HCT116 (cell line): ENCODE results near the gene PBX2. TPM values are rescaled to one million over a fixed set of nuclear protein-coding genes. Genes with fewer than 3 reads are reported as not detected.

Source experiments
- ATAC-seq: fragments of 200-7000 bp; cut with Tn5 transposase; 2 replicates; pipeline ENCODE4 v1.9.1; 2020; ENCODE audit warnings: mild to moderate bottlenecking, moderate library complexity
- BruUV-seq: library from RNA; stranded (reverse); fragments of 400-500 nt; replicated peaks from 2 replicates; lab custom pipeline; 2021; lab: Mats Ljungman, UMichigan
- CTCF ChIA-PET: fragments of 300-600 bp; sonication (Branson Sonifier 250); formaldehyde crosslinking; loops from one replicate; lab custom pipeline; 2021; ENCODE audit warnings: antibody characterized with exemption; lab: Charles Lee
- POLR2A ChIA-PET: fragments of 300-600, 350-600 bp; sonication (Branson Sonifier 250); formaldehyde crosslinking; loops from one replicate; lab custom pipeline; 2021; ENCODE audit warnings: antibody characterized with exemption; lab: Charles Lee
- RAD21 ChIA-PET, 2 experiments: fragments of 300-600 bp; sonication (Branson Sonifier 250); formaldehyde crosslinking; loops; one replicate each; lab custom pipeline; 2023; ENCODE audit warnings: low total read pairs in 2 of 2; ENCODE audit not compliant: uncharacterized antibody in 2 of 2, unreplicated experiment in 2 of 2, low non-redundant PET in 1 of 2; lab: Charles Lee
- DNase-seq: peaks from one replicate; pipeline ENCODE4 v3.0.0-alpha.2; 2010; ENCODE audit warnings: low read depth, low spot score
- H2AFZ ChIP-seq: fragments of 200-600 bp; shearing (Covaris generic), sonication (generic); 2 replicates; pipeline ENCODE4 v1.6.1; 2017; ENCODE audit warnings: low read depth, mixed run types, mixed read lengths, antibody characterized with exemption, low read length; ENCODE audit not compliant: poor library complexity, severe bottlenecking
- H3K27ac ChIP-seq: 2 replicates; pipeline ENCODE4 v1.5.1; 2012; ENCODE audit warnings: low read depth, low read length
- H3K27me3 ChIP-seq: fragments of 200-600 bp; sonication (generic); 2 replicates; pipeline ENCODE4 v1.6.1; 2016; ENCODE audit warnings: mixed run types, low read length, mixed read lengths; ENCODE audit not compliant: insufficient read depth
- H3K36me3 ChIP-seq, 2 experiments: fragments of 200-500 bp in 1 of 2; fragments of 200-600 bp in 1 of 2; sonication (Bioruptor generic) in 1 of 2; sonication (generic) in 1 of 2; 2 replicates each; pipeline versions ENCODE4 v1.5.1 to v1.6.1; 2014 to 2016; ENCODE audit warnings: low read length in 2 of 2, inconsistent platforms in 1 of 2, mixed read lengths in 1 of 2, mixed run types in 1 of 2; ENCODE audit not compliant: insufficient read depth in 2 of 2, control insufficient read depth in 1 of 2
- H3K4me1 ChIP-seq, 2 experiments: fragments of 200-600 bp in 1 of 2; sonication (generic) in 1 of 2; 2 replicates each; pipeline versions ENCODE4 v1.5.1 to v1.6.1; 2012 to 2017; ENCODE audit warnings: low read length in 2 of 2, inconsistent platforms in 1 of 2, mild to moderate bottlenecking in 1 of 2, mixed read lengths in 1 of 2, mixed run types in 1 of 2, moderate library complexity in 1 of 2; ENCODE audit not compliant: insufficient read depth in 2 of 2, control insufficient read depth in 1 of 2
- H3K4me2 ChIP-seq: fragments of 200-600 bp; sonication (generic); 2 replicates; pipeline ENCODE4 v1.6.1; 2017; ENCODE audit warnings: mixed run types, low read length, mixed read lengths
- H3K4me3 ChIP-seq, 2 experiments: fragments of 200-600 bp in 1 of 2; sonication (generic) in 1 of 2; replicated peaks in 1 of 2; 2 replicates each; pipeline ENCODE4 v1.5.1; 2011 to 2016; ENCODE audit warnings: low read length in 2 of 2, control low read depth in 1 of 2, low read depth in 1 of 2, mild to moderate bottlenecking in 1 of 2, mixed read lengths in 1 of 2, mixed run types in 1 of 2
- H3K79me2 ChIP-seq: fragments of 200-600 bp; sonication (generic); 2 replicates; pipeline ENCODE4 v1.6.1; 2017; ENCODE audit warnings: mild to moderate bottlenecking, mixed run types, low read length, moderate library complexity, mixed read lengths; ENCODE audit not compliant: insufficient read depth
- H3K9ac ChIP-seq: fragments of 200-600 bp; sonication (generic); 2 replicates; pipeline ENCODE4 v1.6.1; 2016; ENCODE audit warnings: low read length, mixed read lengths
- H3K9me2 ChIP-seq: fragments of 200-600 bp; sonication (generic), shearing (Covaris generic); 2 replicates; pipeline ENCODE4 v1.6.1; 2017; ENCODE audit warnings: mixed run types, mild to moderate bottlenecking, moderate library complexity; ENCODE audit not compliant: insufficient read depth
- H3K9me3 ChIP-seq, 2 experiments: fragments of 200-500 bp in 1 of 2; fragments of 200-600 bp in 1 of 2; sonication (Bioruptor generic) in 1 of 2; sonication (generic) in 1 of 2; 2 replicates each; pipeline ENCODE4 v1.6.1; 2014 to 2017; ENCODE audit warnings: low read length in 2 of 2, mixed read lengths in 2 of 2, inconsistent platforms in 1 of 2, low read depth in 1 of 2, mild to moderate bottlenecking in 1 of 2, mixed run types in 1 of 2, moderate library complexity in 1 of 2; ENCODE audit not compliant: control insufficient read depth in 1 of 2, insufficient read depth in 1 of 2
- H4K20me1 ChIP-seq: fragments of 200-600 bp; sonication (generic), shearing (Covaris generic); 2 replicates; pipeline ENCODE4 v1.6.1; 2017; ENCODE audit warnings: mixed run types, mild to moderate bottlenecking, moderate library complexity; ENCODE audit not compliant: insufficient read depth
- EZH2 ChIP-seq: fragments of 200-600 bp; sonication (generic); IDR thresholded peaks from 2 replicates; pipeline ENCODE4 v1.6.1; 2017; ENCODE audit warnings: antibody characterized with exemption, mixed run types
- EZH2phosphoT487 ChIP-seq: fragments of 200-600 bp; IDR thresholded peaks from 2 replicates; pipeline ENCODE4 v1.6.1; 2018; ENCODE audit warnings: antibody characterized with exemption, borderline replicate concordance
- FOSL1 ChIP-seq: IDR thresholded peaks from 2 replicates; pipeline ENCODE4 v1.6.1; 2012; ENCODE audit warnings: low read depth
- JUND ChIP-seq: IDR thresholded peaks from 2 replicates; pipeline ENCODE4 v1.6.1; 2012
- POLR2A ChIP-seq: IDR thresholded peaks from 2 replicates; pipeline ENCODE4 v1.7.0; 2011; ENCODE audit warnings: borderline replicate concordance; ENCODE audit not compliant: insufficient read depth, insufficient read length; ENCODE audit errors: extremely low read depth
- RAD21 ChIP-seq: IDR thresholded peaks from 2 replicates; pipeline ENCODE4 v1.6.1; 2012; ENCODE audit warnings: low read depth, mild to moderate bottlenecking
- SIN3A ChIP-seq: IDR thresholded peaks from 2 replicates; pipeline ENCODE4 v1.6.1; 2012; ENCODE audit warnings: low read depth
- SP1 ChIP-seq: IDR thresholded peaks from 2 replicates; pipeline ENCODE4 v1.6.1; 2012; ENCODE audit warnings: low read depth
- SRF ChIP-seq: IDR thresholded peaks from 2 replicates; pipeline ENCODE4 v1.6.1; 2012; ENCODE audit warnings: low read depth
- TCF7L2 ChIP-seq: IDR thresholded peaks from 2 replicates; pipeline ENCODE4 v1.7.0; 2011; ENCODE audit warnings: borderline replicate concordance, inconsistent platforms; ENCODE audit not compliant: insufficient read depth, insufficient read length; ENCODE audit errors: extremely low read depth
- YY1 ChIP-seq: IDR thresholded peaks from 2 replicates; pipeline ENCODE4 v1.6.1; 2011; ENCODE audit warnings: low read length, low read depth, moderate library complexity, mild to moderate bottlenecking; ENCODE audit not compliant: insufficient replicate concordance; ENCODE audit errors: extremely low read depth
- ZFX ChIP-seq: fragments of 450-650 bp; IDR thresholded peaks from 2 replicates; pipeline ENCODE4 v1.6.1; 2017
- ZNF274 ChIP-seq: fragments of 200-500 bp; sonication (Bioruptor generic); IDR thresholded peaks from 2 replicates; pipeline ENCODE4 v1.6.1; 2014; ENCODE audit warnings: mild to moderate bottlenecking, low read depth, low read length, inconsistent platforms
- intact Hi-C: fragments of 100-400 bp; cut with micrococcal nuclease; formaldehyde crosslinking; loops from 2 replicates; pipeline ENCODE4 v1.10.0; 2022
- total RNA-seq: library from RNA; stranded (reverse); gene quantifications from one replicate; pipeline ENCODE4 v1.2.1, GENCODE V29; 2021; ENCODE audit not compliant: unreplicated experiment
- TF ChIP-seq, protein P1 (sequence below): IDR thresholded peaks from 2 replicates; pipeline ENCODE4 v1.6.1; 2012
- TF ChIP-seq, protein P2 (sequence below): IDR thresholded peaks from 2 replicates; pipeline ENCODE4 v1.6.1; 2011; ENCODE audit warnings: mild to moderate bottlenecking, low read length, moderate library complexity; ENCODE audit not compliant: insufficient replicate concordance; ENCODE audit errors: extremely low read depth
- TF ChIP-seq, protein P3 (sequence below): IDR thresholded peaks from 2 replicates; pipeline ENCODE4 v1.6.1; 2012; ENCODE audit warnings: low read depth

The PBX2 gene
- total RNA-seq, 1 experiment from 2014 or later: 79.0 TPM

DNA sequence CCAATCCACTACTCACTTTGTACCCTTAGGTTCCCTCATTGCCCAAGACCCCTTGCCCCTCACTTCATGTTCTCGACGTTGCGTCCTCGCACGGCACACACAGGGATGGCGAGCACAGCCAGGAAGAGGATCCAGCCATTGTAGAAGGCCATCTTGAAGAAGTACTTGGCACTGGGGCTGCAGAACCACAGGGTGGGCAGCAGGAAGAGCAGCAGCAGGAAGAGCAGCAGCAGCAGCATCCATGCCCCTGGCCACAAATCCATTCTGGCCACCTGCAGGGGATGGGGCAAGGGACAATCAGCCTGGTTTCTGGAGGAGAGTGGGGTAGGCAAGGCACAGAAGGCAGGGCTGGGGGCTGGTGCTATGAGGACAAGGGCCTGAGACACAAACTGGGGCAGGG, 18.8 kb downstream of the PBX2 start:
- ChIA-PET CTCF (no interaction called here), RAD21 (no interaction called here), POLR2A (no interaction called here)
- Histone ChIP-seq H3K9ac (no peak overlapping the region), H3K79me2 (peaks cover 17% of the 10 kb centered on the region), H3K27me3 (no peaks in the 10 kb centered on the region)
- intact Hi-C loops: no loop called here
- TF ChIP-seq ZFX: no peak
- no peak for TF ChIP-seq ZNF274
- TF ChIP-seq FOSL1: no peak
- TF ChIP-seq SIN3A: no peak
- TF ChIP-seq, protein P1, sequence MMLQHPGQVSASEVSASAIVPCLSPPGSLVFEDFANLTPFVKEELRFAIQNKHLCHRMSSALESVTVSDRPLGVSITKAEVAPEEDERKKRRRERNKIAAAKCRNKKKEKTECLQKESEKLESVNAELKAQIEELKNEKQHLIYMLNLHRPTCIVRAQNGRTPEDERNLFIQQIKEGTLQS: no peak
- no peak for TF ChIP-seq EZH2phosphoT487
- no peak for TF ChIP-seq TCF7L2
- no peak for TF ChIP-seq SP1
- TF ChIP-seq POLR2A: no peak
- no peak for TF ChIP-seq SRF
- TF ChIP-seq, protein P2, sequence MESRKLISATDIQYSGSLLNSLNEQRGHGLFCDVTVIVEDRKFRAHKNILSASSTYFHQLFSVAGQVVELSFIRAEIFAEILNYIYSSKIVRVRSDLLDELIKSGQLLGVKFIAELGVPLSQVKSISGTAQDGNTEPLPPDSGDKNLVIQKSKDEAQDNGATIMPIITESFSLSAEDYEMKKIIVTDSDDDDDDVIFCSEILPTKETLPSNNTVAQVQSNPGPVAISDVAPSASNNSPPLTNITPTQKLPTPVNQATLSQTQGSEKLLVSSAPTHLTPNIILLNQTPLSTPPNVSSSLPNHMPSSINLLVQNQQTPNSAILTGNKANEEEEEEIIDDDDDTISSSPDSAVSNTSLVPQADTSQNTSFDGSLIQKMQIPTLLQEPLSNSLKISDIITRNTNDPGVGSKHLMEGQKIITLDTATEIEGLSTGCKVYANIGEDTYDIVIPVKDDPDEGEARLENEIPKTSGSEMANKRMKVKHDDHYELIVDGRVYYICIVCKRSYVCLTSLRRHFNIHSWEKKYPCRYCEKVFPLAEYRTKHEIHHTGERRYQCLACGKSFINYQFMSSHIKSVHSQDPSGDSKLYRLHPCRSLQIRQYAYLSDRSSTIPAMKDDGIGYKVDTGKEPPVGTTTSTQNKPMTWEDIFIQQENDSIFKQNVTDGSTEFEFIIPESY: no peak
- no peak for TF ChIP-seq EZH2
- no peak for TF ChIP-seq YY1
- TF ChIP-seq, protein P3, sequence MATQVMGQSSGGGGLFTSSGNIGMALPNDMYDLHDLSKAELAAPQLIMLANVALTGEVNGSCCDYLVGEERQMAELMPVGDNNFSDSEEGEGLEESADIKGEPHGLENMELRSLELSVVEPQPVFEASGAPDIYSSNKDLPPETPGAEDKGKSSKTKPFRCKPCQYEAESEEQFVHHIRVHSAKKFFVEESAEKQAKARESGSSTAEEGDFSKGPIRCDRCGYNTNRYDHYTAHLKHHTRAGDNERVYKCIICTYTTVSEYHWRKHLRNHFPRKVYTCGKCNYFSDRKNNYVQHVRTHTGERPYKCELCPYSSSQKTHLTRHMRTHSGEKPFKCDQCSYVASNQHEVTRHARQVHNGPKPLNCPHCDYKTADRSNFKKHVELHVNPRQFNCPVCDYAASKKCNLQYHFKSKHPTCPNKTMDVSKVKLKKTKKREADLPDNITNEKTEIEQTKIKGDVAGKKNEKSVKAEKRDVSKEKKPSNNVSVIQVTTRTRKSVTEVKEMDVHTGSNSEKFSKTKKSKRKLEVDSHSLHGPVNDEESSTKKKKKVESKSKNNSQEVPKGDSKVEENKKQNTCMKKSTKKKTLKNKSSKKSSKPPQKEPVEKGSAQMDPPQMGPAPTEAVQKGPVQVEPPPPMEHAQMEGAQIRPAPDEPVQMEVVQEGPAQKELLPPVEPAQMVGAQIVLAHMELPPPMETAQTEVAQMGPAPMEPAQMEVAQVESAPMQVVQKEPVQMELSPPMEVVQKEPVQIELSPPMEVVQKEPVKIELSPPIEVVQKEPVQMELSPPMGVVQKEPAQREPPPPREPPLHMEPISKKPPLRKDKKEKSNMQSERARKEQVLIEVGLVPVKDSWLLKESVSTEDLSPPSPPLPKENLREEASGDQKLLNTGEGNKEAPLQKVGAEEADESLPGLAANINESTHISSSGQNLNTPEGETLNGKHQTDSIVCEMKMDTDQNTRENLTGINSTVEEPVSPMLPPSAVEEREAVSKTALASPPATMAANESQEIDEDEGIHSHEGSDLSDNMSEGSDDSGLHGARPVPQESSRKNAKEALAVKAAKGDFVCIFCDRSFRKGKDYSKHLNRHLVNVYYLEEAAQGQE: no peak
- TF ChIP-seq RAD21: no peak
- TF ChIP-seq JUND: no peak
- TF ChIP-seq, all 23 proteins: peak for 0
- H3K4me1 ChIP-seq: peaks cover 7 to 24% of the 10 kb centered on the region in 2 experiments
- no peak for ATAC-seq
- H3K4me2 ChIP-seq: no peak overlapping the region
- no TSS peak for BruUV-seq
- H3K9me3 ChIP-seq: no peaks in the 10 kb centered on the region
- no peak overlapping the region for H2AFZ ChIP-seq
- H4K20me1 ChIP-seq: no peaks in the 10 kb centered on the region
- peaks cover 4 to 15% of the 10 kb centered on the region in 2 experiments; a peak in 3 of 4 replicates for H3K36me3 ChIP-seq
- no peak for DNase-seq
- H3K27ac ChIP-seq: no peak overlapping the region
- H3K4me3 ChIP-seq: no peak overlapping the region
- H3K9me2 ChIP-seq: no peaks in the 10 kb centered on the region
